ENCODE measurements around the gene LAMTOR3. TPM values are rescaled to one million over a fixed set of nuclear protein-coding genes. Genes with fewer than 3 reads are reported as not detected.
A peak's percentile ranks its signal among the peaks of the same experiment; 100 is the strongest.

The LAMTOR3 gene
- total RNA-seq, 6 donors from 2014 or later, result 6.4 to 46.3 (median 40.9) TPM

DNA sequence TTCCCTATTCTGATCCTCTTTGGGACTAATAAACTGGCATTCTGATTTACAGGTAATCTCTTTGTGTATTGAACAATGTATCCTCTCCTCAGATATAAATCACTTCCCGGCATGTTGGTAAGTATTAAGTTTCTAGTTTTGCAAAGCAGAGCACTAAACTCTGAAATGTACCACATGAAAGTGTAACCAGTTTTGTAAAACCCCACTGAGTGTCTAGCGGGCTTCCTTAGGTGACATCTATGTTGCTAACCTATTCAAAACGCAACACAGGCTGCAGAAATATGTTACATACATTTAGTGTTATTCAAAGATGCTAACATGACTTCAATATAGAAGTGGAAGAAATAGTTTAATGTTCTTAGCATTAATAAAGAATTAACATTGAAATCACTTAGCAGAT, 26.9 kb upstream of the LAMTOR3 start:
- Histone ChIP-seq H3K27ac (no peak overlapping the region), H3K9me3 (no peaks in the 10 kb centered on the region), H3K36me3 (peaks cover 0 to 71% (median 8%) of the 10 kb centered on the region in 4 donors), H3K4me1 (no peaks in the 10 kb centered on the region), H3K4me3 (no peak overlapping the region), H3K27me3 (no peaks in the 10 kb centered on the region)
- ATAC-seq (ENCODE audit: low FRiP score in 2 of 2) (no peak), DNase-seq (no peak)
- 92 to 97% methylated on average over 3 of the region's 3 CpGs for WGBS, 2 donors
- TF ChIP-seq, protein P1, sequence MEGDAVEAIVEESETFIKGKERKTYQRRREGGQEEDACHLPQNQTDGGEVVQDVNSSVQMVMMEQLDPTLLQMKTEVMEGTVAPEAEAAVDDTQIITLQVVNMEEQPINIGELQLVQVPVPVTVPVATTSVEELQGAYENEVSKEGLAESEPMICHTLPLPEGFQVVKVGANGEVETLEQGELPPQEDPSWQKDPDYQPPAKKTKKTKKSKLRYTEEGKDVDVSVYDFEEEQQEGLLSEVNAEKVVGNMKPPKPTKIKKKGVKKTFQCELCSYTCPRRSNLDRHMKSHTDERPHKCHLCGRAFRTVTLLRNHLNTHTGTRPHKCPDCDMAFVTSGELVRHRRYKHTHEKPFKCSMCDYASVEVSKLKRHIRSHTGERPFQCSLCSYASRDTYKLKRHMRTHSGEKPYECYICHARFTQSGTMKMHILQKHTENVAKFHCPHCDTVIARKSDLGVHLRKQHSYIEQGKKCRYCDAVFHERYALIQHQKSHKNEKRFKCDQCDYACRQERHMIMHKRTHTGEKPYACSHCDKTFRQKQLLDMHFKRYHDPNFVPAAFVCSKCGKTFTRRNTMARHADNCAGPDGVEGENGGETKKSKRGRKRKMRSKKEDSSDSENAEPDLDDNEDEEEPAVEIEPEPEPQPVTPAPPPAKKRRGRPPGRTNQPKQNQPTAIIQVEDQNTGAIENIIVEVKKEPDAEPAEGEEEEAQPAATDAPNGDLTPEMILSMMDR (IDR thresholded peaks at IDR 0.05), result no peak
- TF ChIP-seq POLR2A (IDR thresholded peaks at IDR 0.05) (no peak), EP300 (IDR thresholded peaks at IDR 0.05) (no peak)

DNA sequence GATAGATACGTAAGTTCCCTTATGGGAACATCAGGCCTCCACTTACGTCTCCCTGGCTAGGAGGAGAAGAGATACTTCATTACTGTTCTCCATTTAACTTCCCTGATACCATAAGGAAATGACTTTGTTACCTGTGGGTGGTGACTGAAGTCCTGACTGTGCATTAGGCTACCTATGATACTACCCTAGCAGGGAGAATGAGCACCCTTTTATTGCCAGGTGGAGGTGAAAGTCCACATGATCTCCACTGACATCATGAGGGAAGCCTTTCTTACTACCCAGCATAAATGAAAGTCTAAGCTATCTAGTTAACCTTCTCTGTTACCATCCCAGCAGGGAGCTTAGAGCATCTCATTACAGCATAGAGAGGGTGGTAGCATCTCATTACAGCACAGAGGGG, 24.4 kb upstream of the LAMTOR3 start:
- no peak for ATAC-seq (ENCODE audit: low FRiP score in 2 of 2)
- no peaks in the 10 kb centered on the region for H3K4me1 ChIP-seq
- 96 to 100% methylated on average over 2 of the region's 2 CpGs for WGBS, 2 donors

DNA sequence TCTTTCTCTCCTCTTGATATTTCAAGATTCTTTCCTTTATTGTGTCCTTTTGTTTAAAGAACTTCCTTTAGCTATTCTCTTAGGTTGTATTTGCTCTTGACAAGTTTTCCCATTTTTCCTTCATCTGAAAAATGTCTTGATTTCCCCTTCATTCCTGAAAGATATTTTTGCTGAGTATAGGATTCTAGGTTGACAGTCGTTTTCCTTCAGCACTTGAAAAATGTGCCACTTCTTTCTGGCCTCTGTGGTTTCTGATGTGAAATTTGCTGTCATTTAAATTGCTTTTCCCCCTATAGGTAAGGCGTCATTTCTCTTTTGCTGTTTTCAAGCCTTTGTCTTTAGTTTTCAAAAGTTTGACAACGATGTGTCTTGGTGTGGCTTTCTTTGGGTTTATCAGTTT, 23.3 kb upstream of the LAMTOR3 start:
- Histone ChIP-seq H3K27me3 (no peaks in the 10 kb centered on the region), H3K27ac (no peak overlapping the region), H3K4me1 (no peaks in the 10 kb centered on the region), H3K9me3 (no peaks in the 10 kb centered on the region), H3K4me3 (no peak overlapping the region), H3K36me3 (peaks cover 0 to 56% (median 8%) of the 10 kb centered on the region in 4 donors)
- DNase-seq (no peak), ATAC-seq (ENCODE audit: low FRiP score in 2 of 2) (no peak)
- TF ChIP-seq, protein P1 (IDR thresholded peaks at IDR 0.05), result no peak
- TF ChIP-seq EP300 (IDR thresholded peaks at IDR 0.05), result no peak
- no peak for TF ChIP-seq POLR2A (IDR thresholded peaks at IDR 0.05)
- no peak for TF ChIP-seq POLR2AphosphoS5 (IDR thresholded peaks at IDR 0.05)
- 94 to 95% methylated on average over 3 of the region's 3 CpGs for WGBS, 2 donors

More for the DNA sequence above, 24.4 kb upstream of the LAMTOR3 start:
- Histone ChIP-seq H3K27ac (no peak overlapping the region), H3K36me3 (peaks cover 0 to 64% (median 8%) of the 10 kb centered on the region in 4 donors), H3K9me3 (no peaks in the 10 kb centered on the region), H3K27me3 (no peaks in the 10 kb centered on the region), H3K4me3 (no peak overlapping the region)
- TF ChIP-seq POLR2A (IDR thresholded peaks at IDR 0.05), result no peak
- TF ChIP-seq, protein P1 (IDR thresholded peaks at IDR 0.05), result no peak
- no peak for TF ChIP-seq POLR2AphosphoS5 (IDR thresholded peaks at IDR 0.05)
- DNase-seq, result no peak

DNA sequence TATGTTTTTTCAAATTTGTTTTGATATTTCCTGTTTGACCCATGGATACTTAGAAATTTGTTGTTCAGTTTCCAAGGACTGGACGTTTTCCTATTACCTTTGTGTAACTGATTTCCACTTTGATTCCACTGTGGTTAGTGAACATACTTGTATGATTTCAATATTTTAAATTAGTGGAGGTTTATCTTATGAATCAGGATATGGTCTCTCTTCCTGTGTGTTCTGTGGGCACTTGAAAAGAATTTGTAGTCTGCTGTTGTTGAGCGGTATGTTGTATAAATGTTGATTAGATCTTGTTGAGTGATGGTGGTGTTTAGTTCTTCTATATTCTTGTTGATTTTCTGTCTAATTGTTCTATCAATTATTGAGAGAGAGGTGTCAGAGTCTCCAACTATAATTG, 21.2 kb upstream of the LAMTOR3 start:
- WGBS, 2 donors, result 82 to 84% methylated on average over 2 of the region's 2 CpGs
- Histone ChIP-seq H3K4me1 (no peaks in the 10 kb centered on the region), H3K4me3 (no peak overlapping the region), H3K9me3 (no peaks in the 10 kb centered on the region), H3K27me3 (no peaks in the 10 kb centered on the region), H3K27ac (no peak overlapping the region), H3K36me3 (peaks cover 0 to 43% (median 8%) of the 10 kb centered on the region in 4 donors)
- no peak for TF ChIP-seq POLR2A (IDR thresholded peaks at IDR 0.05)
- TF ChIP-seq POLR2AphosphoS5 (IDR thresholded peaks at IDR 0.05), result no peak
- TF ChIP-seq, protein P1 (IDR thresholded peaks at IDR 0.05), result no peak
- TF ChIP-seq EP300 (IDR thresholded peaks at IDR 0.05), result no peak
- no peak for DNase-seq
- ATAC-seq (ENCODE audit: low FRiP score in 2 of 2), result no peak

DNA sequence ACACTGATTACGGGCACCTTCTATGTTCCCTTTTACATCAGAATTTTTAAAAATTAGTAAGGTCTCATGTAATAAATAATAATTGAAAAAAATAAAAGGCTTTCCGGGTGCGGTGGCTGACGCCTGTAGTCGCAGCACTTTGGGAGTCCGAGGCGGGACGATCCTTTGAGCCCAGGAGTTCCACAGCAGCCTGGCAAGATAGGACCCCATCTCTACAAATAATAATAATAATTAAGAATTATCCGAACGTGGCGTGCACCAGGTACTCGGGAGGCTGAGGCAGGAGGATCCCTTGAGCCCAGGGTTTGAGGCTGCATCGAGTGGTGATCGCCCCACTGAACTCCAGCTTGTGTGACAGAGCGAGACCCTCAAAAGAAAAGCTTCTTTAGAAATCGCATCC, 771 bp upstream of the LAMTOR3 start:
- H3K36me3 ChIP-seq, result peaks cover 0 to 21% (median 0%) of the 10 kb centered on the region in 4 donors
- H3K9me3 ChIP-seq, result no peaks in the 10 kb centered on the region
- H3K27me3 ChIP-seq, result no peaks in the 10 kb centered on the region
- peak overlapping the region in 3 of 4 donors; percentile 67 to 91 (median 82) for H3K4me3 ChIP-seq
- H3K27ac ChIP-seq, result peak overlapping the region; percentile 78 to 93 (median 86)
- ATAC-seq (ENCODE audit: low FRiP score in 2 of 2) (no peak), DNase-seq (no peak)
- TF ChIP-seq EP300 (IDR thresholded peaks at IDR 0.05) (no peak), POLR2AphosphoS5 (IDR thresholded peaks at IDR 0.05) (no peak), POLR2A (IDR thresholded peaks at IDR 0.05) (no peak)
- TF ChIP-seq, protein P1 (IDR thresholded peaks at IDR 0.05), result no peak
- 95% methylated on average over 16 of the region's 16 CpGs for WGBS, 2 donors
- H3K4me1 ChIP-seq, result peaks cover 14 to 36% (median 28%) of the 10 kb centered on the region in 4 donors
